CD8-positive, alpha-beta memory T cell (primary cell): ENCODE measurements around the gene RAB8B. TPM values are rescaled to one million over a fixed set of nuclear protein-coding genes. Genes with fewer than 3 reads are reported as not detected.

Experiments used
- CTCF ChIA-PET: fragments of 350-600 bp; sonication (Branson Sonifier 250); formaldehyde crosslinking; loops from one replicate; lab custom pipeline; 2021; ENCODE audit warnings: antibody characterized with exemption; lab: Charles Lee
- POLR2A ChIA-PET: fragments of 350-600 bp; sonication (Branson Sonifier 250); formaldehyde crosslinking; loops from one replicate; lab custom pipeline; 2021; ENCODE audit warnings: antibody characterized with exemption; lab: Charles Lee
- DNase-seq, 5 donors: peaks; one replicate each; pipeline versions ENCODE4 v3.0.0 to v3.0.0-alpha.2; 2020 to 2022; ENCODE audit warnings: mixed read lengths in 1 of 5
- H3K27ac ChIP-seq: one replicate; pipeline ENCODE4 v1.7.0; 2013; ENCODE audit warnings: low read depth, mild to moderate bottlenecking, low read length, moderate library complexity
- H3K27me3 ChIP-seq: 2 replicates; pipeline ENCODE4 v1.7.0; 2013; ENCODE audit warnings: low read length, mild to moderate bottlenecking; ENCODE audit not compliant: insufficient read depth, poor library complexity, severe bottlenecking
- H3K36me3 ChIP-seq: 2 replicates; pipeline ENCODE4 v1.7.0; 2013; ENCODE audit warnings: mild to moderate bottlenecking, low read length, moderate library complexity; ENCODE audit not compliant: insufficient read depth
- H3K4me1 ChIP-seq: 2 replicates; pipeline ENCODE4 v1.7.0; 2013; ENCODE audit warnings: mild to moderate bottlenecking, low read length, moderate library complexity; ENCODE audit not compliant: insufficient read depth
- H3K4me3 ChIP-seq: 2 replicates; pipeline ENCODE4 v1.7.0; 2013; ENCODE audit warnings: mild to moderate bottlenecking, low read length
- H3K9me3 ChIP-seq: 2 replicates; pipeline ENCODE4 v1.7.0; 2013; ENCODE audit warnings: mild to moderate bottlenecking, low read length
- H3K27ac Mint-ChIP-seq, 8 donors: one replicate each; pipeline ENCODE4 v1.8.0; 2020 to 2021; ENCODE audit warnings: mixed read lengths in 8 of 8, mild to moderate bottlenecking in 6 of 8, inconsistent platforms in 3 of 8, moderate library complexity in 3 of 8
- H3K27me3 Mint-ChIP-seq, 2 donors: one replicate each; pipeline ENCODE4 v1.8.0; 2020 to 2021; ENCODE audit warnings: mixed read lengths in 2 of 2, mild to moderate bottlenecking in 1 of 2, moderate library complexity in 1 of 2
- H3K36me3 Mint-ChIP-seq, 3 donors: one replicate each; pipeline ENCODE4 v1.8.0; 2020 to 2021; ENCODE audit warnings: mixed read lengths in 3 of 3, inconsistent platforms in 1 of 3, mild to moderate bottlenecking in 1 of 3
- H3K4me1 Mint-ChIP-seq, 3 donors: one replicate each; pipeline ENCODE4 v1.8.0; 2020 to 2021; ENCODE audit warnings: mixed read lengths in 3 of 3, inconsistent platforms in 1 of 3, mild to moderate bottlenecking in 1 of 3
- H3K4me3 Mint-ChIP-seq, 7 donors: one replicate each; pipeline ENCODE4 v1.8.0; 2020 to 2021; ENCODE audit warnings: mixed read lengths in 7 of 7, mild to moderate bottlenecking in 6 of 7, moderate library complexity in 4 of 7, inconsistent platforms in 2 of 7
- H3K9me3 Mint-ChIP-seq, 5 donors: one replicate each; pipeline ENCODE4 v1.8.0; 2020 to 2022; ENCODE audit warnings: mixed read lengths in 5 of 5, mild to moderate bottlenecking in 3 of 5, moderate library complexity in 2 of 5, inconsistent platforms in 1 of 5
- polyA plus RNA-seq: library from polyadenylated mRNA; unstranded; fragments of 300-500 nt; fragmentation: Illumina TruSeq; gene quantifications from one replicate; pipeline ENCODE4 v1.2.3, GENCODE V29; 2021
- total RNA-seq, 2 experiments: library from RNA; stranded (reverse); gene quantifications; one replicate each; pipeline ENCODE4 v1.2.3, GENCODE V29; 2021

Gene RAB8B
- total and polyA plus RNA-seq, 3 experiments from 2014 or later, result 52.9 to 169 (median 165) TPM

DNA sequence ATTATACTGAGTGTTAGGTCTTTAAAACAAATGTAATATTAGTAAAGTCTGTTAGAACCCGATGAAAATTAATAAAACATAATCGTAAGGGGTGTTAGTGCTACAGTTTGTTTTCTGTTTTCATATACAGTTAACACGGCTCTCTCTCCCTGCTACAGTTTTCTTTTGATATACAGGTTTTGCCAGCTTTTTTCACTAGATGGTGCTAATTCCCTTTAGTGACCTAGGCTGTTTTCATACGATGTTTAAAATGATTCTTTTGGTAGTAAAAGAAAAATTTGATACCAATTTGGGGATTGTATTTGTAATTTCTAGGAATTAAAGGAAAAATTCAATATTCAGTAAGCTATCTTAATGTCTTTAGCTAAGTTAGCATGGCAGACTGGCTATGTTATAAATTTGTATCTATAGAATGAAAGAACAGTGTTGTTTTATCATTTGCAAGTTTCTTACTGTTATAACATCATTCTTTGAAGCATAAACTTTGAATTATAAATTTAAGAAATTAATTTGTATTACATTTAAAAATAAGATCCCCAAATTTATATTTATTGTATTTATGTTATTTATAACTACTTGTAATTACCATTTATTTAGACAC lies 99.5 kb downstream of the RAB8B start:
- H3K4me1 ChIP-seq, result no peaks in the 10 kb centered on the region
- DNase-seq, result peak in 2 of 5 donors; percentile 23 to 52
- no peaks in the 10 kb centered on the region for H3K27me3 ChIP-seq
- no peak overlapping the region for H3K4me3 ChIP-seq
- no peak overlapping the region for H3K27ac ChIP-seq
- Mint-ChIP-seq H3K4me3 (no peak overlapping the region), H3K36me3 (peaks cover 4 to 60% (median 10%) of the 10 kb centered on the region in 3 donors), H3K4me1 (peaks cover 7 to 10% (median 9%) of the 10 kb centered on the region in 3 donors), H3K9me3 (no peaks in the 10 kb centered on the region), H3K27ac (peak overlapping the region in 3 of 8 donors; percentile 17 to 84 (median 37)), H3K27me3 (no peaks in the 10 kb centered on the region)
- ChIA-PET POLR2A (no interaction called here), CTCF (interaction anchor here (0.9 to 2.1 kb wide), 3 partner anchors 97 to 241 kb away, joined by 3 to 7 read pairs (median 3); no protein-coding TSS in a partner anchor)
- H3K9me3 ChIP-seq, result no peaks in the 10 kb centered on the region
- H3K36me3 ChIP-seq, result peaks cover 5% of the 10 kb centered on the region

- DNase-seq, result no peak
- Histone ChIP-seq H3K27me3 (no peaks in the 10 kb centered on the region), H3K9me3 (no peaks in the 10 kb centered on the region), H3K4me3 (no peak overlapping the region), H3K4me1 (no peaks in the 10 kb centered on the region), H3K27ac (no peak overlapping the region), H3K36me3 (peaks cover 5% of the 10 kb centered on the region)
- H3K36me3 Mint-ChIP-seq, result peaks cover 4 to 69% (median 11%) of the 10 kb centered on the region in 3 donors
- H3K27ac Mint-ChIP-seq, result peak overlapping the region in 1 of 8 donors; percentile 32
- no peaks in the 10 kb centered on the region for H3K9me3 Mint-ChIP-seq
- ChIA-PET CTCF (interaction anchor here (0.9 to 1.2 kb wide), 3 partner anchors 100 to 244 kb away, joined by 3 to 4 read pairs (median 4); partner anchors contain the start of gene RPS27L), POLR2A (no interaction called here)
- no peak overlapping the region for H3K4me3 Mint-ChIP-seq
- peaks cover 12 to 21% (median 18%) of the 10 kb centered on the region in 3 donors for H3K4me1 Mint-ChIP-seq
- no peaks in the 10 kb centered on the region for H3K27me3 Mint-ChIP-seq
These were observed 102.1 kb downstream of the RAB8B start for GRCh38 chr15:63291507-63291906.

DNA sequence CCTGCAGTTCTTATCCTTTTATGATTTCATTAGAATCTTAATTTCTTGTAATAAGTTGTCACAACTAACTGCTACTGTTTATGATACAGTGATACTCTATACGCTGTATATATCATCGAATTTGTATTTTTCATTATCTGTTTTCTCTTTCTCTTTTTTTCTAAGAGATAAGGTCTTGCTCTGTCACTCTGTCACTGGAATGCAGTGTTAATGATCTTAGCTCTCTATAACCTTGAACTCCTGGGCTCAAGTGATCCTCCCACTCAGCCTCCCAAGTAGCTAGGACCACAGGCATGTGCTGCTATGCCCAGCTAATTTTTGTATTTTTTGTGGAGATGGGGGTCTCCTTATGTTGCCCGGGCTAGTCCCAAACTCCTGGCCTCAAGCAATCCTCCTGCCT lies 102.8 kb downstream of the RAB8B start:
- no peaks in the 10 kb centered on the region for H3K4me1 ChIP-seq
- no peaks in the 10 kb centered on the region for H3K27me3 Mint-ChIP-seq
- no peak overlapping the region for H3K27ac ChIP-seq
- H3K9me3 ChIP-seq, result no peaks in the 10 kb centered on the region
- ChIA-PET CTCF (interaction anchor here (0.9 kb wide), 1 partner anchor 198 kb away, joined by 4 read pairs; no protein-coding TSS in a partner anchor), POLR2A (no interaction called here)
- peak overlapping the region in 3 of 8 donors; percentile 10 to 66 (median 58) for H3K27ac Mint-ChIP-seq
- peaks cover 1% of the 10 kb centered on the region for H3K36me3 ChIP-seq
- DNase-seq, result no peak
- H3K4me1 Mint-ChIP-seq, result peaks cover 12 to 22% (median 18%) of the 10 kb centered on the region in 3 donors
- no peaks in the 10 kb centered on the region for H3K9me3 Mint-ChIP-seq
- H3K36me3 Mint-ChIP-seq, result peaks cover 1 to 65% (median 10%) of the 10 kb centered on the region in 3 donors
- no peaks in the 10 kb centered on the region for H3K27me3 ChIP-seq
- no peak overlapping the region for H3K4me3 ChIP-seq
- no peak overlapping the region for H3K4me3 Mint-ChIP-seq

DNA sequence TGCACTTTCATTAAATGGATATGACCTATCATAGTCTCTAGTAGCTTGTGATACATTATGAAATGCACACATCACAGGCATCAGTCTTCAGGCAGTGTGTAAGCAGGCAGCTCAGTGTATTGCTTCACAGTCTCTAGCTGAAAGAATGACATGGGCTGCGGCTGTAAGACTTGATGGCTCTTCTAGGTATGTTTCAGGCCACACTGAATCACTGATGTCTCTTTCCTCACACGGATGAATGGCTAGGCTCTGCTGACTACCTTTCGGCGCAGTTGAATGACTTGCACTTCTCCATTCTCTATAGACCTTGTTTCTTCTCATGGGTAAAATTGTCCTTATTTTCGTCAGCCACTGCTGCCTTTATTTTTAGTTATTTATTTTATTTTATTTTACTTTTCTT lies 103.4 kb downstream of the RAB8B start:
- POLR2A ChIA-PET, result interaction anchor here (0.6 kb wide), 1 partner anchor 408 kb away, joined by 4 read pairs; no protein-coding TSS in a partner anchor
- H3K27ac ChIP-seq, result no peak overlapping the region
- H3K9me3 ChIP-seq, result no peaks in the 10 kb centered on the region
- no peaks in the 10 kb centered on the region for H3K27me3 Mint-ChIP-seq
- no peaks in the 10 kb centered on the region for H3K27me3 ChIP-seq
- no peaks in the 10 kb centered on the region for H3K36me3 ChIP-seq
- no peaks in the 10 kb centered on the region for H3K4me1 ChIP-seq
- H3K4me3 Mint-ChIP-seq, result no peak overlapping the region
- DNase-seq, result no peak
- no peak overlapping the region for H3K27ac Mint-ChIP-seq
- peaks cover 1 to 62% (median 7%) of the 10 kb centered on the region in 3 donors for H3K36me3 Mint-ChIP-seq
- H3K4me3 ChIP-seq, result no peak overlapping the region
- CTCF ChIA-PET, result interaction anchor here (0.9 kb wide), 1 partner anchor 199 kb away, joined by 4 read pairs; no protein-coding TSS in a partner anchor
- H3K9me3 Mint-ChIP-seq, result no peaks in the 10 kb centered on the region
- peaks cover 12 to 22% (median 18%) of the 10 kb centered on the region in 3 donors for H3K4me1 Mint-ChIP-seq

DNA sequence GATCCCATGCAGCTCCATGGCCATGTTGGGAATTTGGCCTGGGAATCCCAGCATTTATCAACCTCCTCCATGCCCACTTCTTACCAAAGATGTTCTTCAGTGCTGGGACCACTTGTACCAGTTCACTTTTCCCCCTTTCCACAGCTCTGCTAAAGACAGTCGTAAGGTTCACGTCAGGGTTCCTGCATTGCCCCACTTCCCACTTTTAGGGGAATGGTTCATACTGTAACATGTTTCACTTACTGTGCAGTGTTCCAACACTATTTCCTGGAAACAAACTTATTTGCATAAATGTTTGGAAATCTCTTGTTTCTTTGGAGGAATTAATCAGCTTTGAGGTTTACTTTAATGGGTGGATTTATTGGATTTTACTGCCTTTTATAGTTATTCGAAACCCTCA lies 105.0 kb downstream of the RAB8B start:
- H3K4me1 Mint-ChIP-seq, result peaks cover 3 to 13% (median 12%) of the 10 kb centered on the region in 3 donors
- Histone ChIP-seq H3K4me1 (no peaks in the 10 kb centered on the region), H3K9me3 (no peaks in the 10 kb centered on the region), H3K4me3 (no peak overlapping the region), H3K27ac (no peak overlapping the region), H3K36me3 (no peaks in the 10 kb centered on the region), H3K27me3 (no peaks in the 10 kb centered on the region)
- H3K9me3 Mint-ChIP-seq, result no peaks in the 10 kb centered on the region
- POLR2A ChIA-PET, result no interaction called here
- no peak overlapping the region for H3K27ac Mint-ChIP-seq
- no peaks in the 10 kb centered on the region for H3K27me3 Mint-ChIP-seq
- CTCF ChIA-PET, result interaction anchor here (1.2 kb wide), 1 partner anchor 751 kb away, joined by 3 read pairs; no protein-coding TSS in a partner anchor
- no peak for DNase-seq
- no peak overlapping the region for H3K4me3 Mint-ChIP-seq
- peaks cover 4 to 66% (median 4%) of the 10 kb centered on the region in 3 donors for H3K36me3 Mint-ChIP-seq

DNA sequence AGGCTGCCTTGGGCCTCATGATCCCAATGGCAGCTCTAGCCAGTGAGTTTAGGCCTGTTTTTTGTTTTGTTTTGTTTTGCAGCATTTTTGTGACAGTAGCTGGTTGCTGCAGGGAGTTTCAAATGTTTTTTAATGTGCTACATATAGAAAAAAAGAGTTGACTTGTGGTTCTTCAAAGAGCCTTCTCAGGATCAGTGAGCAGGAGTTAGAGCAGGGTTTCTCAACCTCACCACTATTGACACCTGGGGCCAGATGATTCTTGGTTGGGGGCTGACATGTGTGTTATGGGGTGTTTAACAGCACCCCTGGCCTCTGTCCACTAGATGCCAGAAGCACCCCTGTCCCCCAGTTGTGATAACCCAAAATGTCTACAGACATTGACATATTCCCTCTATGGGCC lies 105.9 kb downstream of the RAB8B start:
- Histone ChIP-seq H3K27me3 (no peaks in the 10 kb centered on the region), H3K4me1 (no peaks in the 10 kb centered on the region), H3K4me3 (no peak overlapping the region), H3K27ac (no peak overlapping the region), H3K36me3 (no peaks in the 10 kb centered on the region), H3K9me3 (no peaks in the 10 kb centered on the region)
- Mint-ChIP-seq H3K4me3 (peak overlapping the region in 1 of 7 donors; percentile 76), H3K9me3 (no peaks in the 10 kb centered on the region), H3K27me3 (no peaks in the 10 kb centered on the region), H3K27ac (peak overlapping the region in 6 of 8 donors; percentile 10 to 98 (median 36)), H3K4me1 (peaks cover 3 to 13% (median 12%) of the 10 kb centered on the region in 3 donors), H3K36me3 (peaks cover 4 to 75% (median 7%) of the 10 kb centered on the region in 3 donors)
- CTCF ChIA-PET, result interaction anchor here (1.2 kb wide), 1 partner anchor 750 kb away, joined by 3 read pairs; no protein-coding TSS in a partner anchor
- POLR2A ChIA-PET, result no interaction called here
- no peak for DNase-seq

DNA sequence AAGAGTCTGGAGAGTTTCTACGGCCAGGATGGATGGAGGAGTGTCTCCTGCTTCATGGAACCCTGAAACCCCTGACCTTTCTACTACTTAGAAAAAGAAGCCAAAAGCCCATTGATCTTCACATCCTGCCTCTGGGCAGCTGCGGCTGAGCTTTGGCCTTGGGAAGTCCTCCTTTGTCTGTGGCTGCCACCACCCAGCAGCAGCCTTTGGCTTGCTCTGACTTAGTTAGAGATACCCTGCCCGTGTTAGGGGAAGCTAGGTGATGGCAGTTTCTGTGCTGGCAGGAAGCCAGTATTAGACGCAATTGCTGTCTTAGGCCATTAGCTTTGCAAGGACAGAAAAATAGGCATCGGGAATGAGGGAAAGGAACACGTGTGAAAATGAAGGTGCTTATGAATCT lies 106.8 kb downstream of the RAB8B start:
- ChIA-PET CTCF (no interaction called here), POLR2A (no interaction called here)
- H3K36me3 ChIP-seq, result peaks cover 6% of the 10 kb centered on the region
- Mint-ChIP-seq H3K36me3 (peaks cover 7 to 74% (median 10%) of the 10 kb centered on the region in 3 donors), H3K27me3 (no peaks in the 10 kb centered on the region), H3K9me3 (no peaks in the 10 kb centered on the region), H3K4me1 (peaks cover 3 to 13% (median 12%) of the 10 kb centered on the region in 3 donors), H3K27ac (peak overlapping the region in 7 of 8 donors; percentile 6 to 98 (median 94)), H3K4me3 (peak overlapping the region in 4 of 7 donors; percentile 4 to 76 (median 46))
- no peaks in the 10 kb centered on the region for H3K27me3 ChIP-seq
- H3K27ac ChIP-seq, result no peak overlapping the region
- no peaks in the 10 kb centered on the region for H3K9me3 ChIP-seq
- H3K4me3 ChIP-seq, result no peak overlapping the region
- peak in 2 of 5 donors; percentile 7 to 26 for DNase-seq
- no peaks in the 10 kb centered on the region for H3K4me1 ChIP-seq

GRCh38 chr15:63299943-63300575 lies 110.7 kb downstream of the RAB8B start:
- Histone ChIP-seq H3K27ac (no peak overlapping the region), H3K4me1 (no peaks in the 10 kb centered on the region), H3K9me3 (no peaks in the 10 kb centered on the region), H3K4me3 (no peak overlapping the region), H3K27me3 (no peaks in the 10 kb centered on the region), H3K36me3 (peaks cover 7% of the 10 kb centered on the region)
- peaks cover 23 to 75% (median 27%) of the 10 kb centered on the region in 3 donors for H3K36me3 Mint-ChIP-seq
- peak overlapping the region in 1 of 8 donors; percentile 22 for H3K27ac Mint-ChIP-seq
- DNase-seq, result no peak
- no peaks in the 10 kb centered on the region for H3K27me3 Mint-ChIP-seq
- POLR2A ChIA-PET, result no interaction called here
- H3K4me3 Mint-ChIP-seq, result no peak overlapping the region
- CTCF ChIA-PET, result no interaction called here
- H3K4me1 Mint-ChIP-seq, result peaks cover 3 to 13% (median 12%) of the 10 kb centered on the region in 3 donors
- H3K9me3 Mint-ChIP-seq, result no peaks in the 10 kb centered on the region
